Stimulated activated CD4-positive, alpha-beta T cell treated with anti-CD3 and anti-CD28 coated beads, TNF-alpha, amount 100 ng/mL, for 24 hours (primary cell): ENCODE measurements around the gene CNGB1.
"Not testable (repeated sequence)": the region's sequence is repeated elsewhere in the genome, so short reads cannot be mapped to it uniquely, and the experiment has no call there.

Experiments used
- DNase-seq, 3 experiments: peaks; one replicate each; pipeline ENCODE4 v3.0.0-alpha.2; 2020; ENCODE audit warnings: low read depth in 3 of 3

Gene CNGB1

GRCh38 chr16:57929250-57929649, 41.7 kb downstream of the CNGB1 start:
- DNase-seq = no peak

GRCh38 chr16:57926041-57926440, 44.9 kb downstream of the CNGB1 start:
- DNase-seq = no peak

- DNase-seq = no peak
These were observed 45.6 kb downstream of the CNGB1 start for GRCh38 chr16:57925310-57925709.

- DNase-seq = no peak
These were observed 46.4 kb downstream of the CNGB1 start for GRCh38 chr16:57924514-57924913.

- no peak for DNase-seq
These were observed 47.1 kb downstream of the CNGB1 start for GRCh38 chr16:57923841-57924240.

GRCh38 chr16:57923418-57923817, 47.5 kb downstream of the CNGB1 start:
- no peak for DNase-seq

- DNase-seq = no peak
These were observed 50.1 kb downstream of the CNGB1 start for GRCh38 chr16:57920880-57921229.

GRCh38 chr16:57920215-57920879, 50.6 kb downstream of the CNGB1 start:
- DNase-seq = no peak

GRCh38 chr16:57918994-57919393, 51.9 kb downstream of the CNGB1 start:
- no peak for DNase-seq

GRCh38 chr16:57918444-57918843, 52.5 kb downstream of the CNGB1 start:
- no peak for DNase-seq

GRCh38 chr16:57917929-57918328, 53.0 kb downstream of the CNGB1 start:
- DNase-seq = not testable (repeated sequence)

- DNase-seq = not testable (repeated sequence)
These were observed 53.4 kb downstream of the CNGB1 start for GRCh38 chr16:57917489-57917888.

GRCh38 chr16:57916735-57917438, 54.0 kb downstream of the CNGB1 start:
- DNase-seq = no peak

GRCh38 chr16:57915811-57916488, 55.0 kb downstream of the CNGB1 start:
- DNase-seq = no peak

GRCh38 chr16:57915267-57915666, 55.7 kb downstream of the CNGB1 start:
- no peak for DNase-seq

- DNase-seq = no peak
These were observed 56.4 kb downstream of the CNGB1 start for GRCh38 chr16:57914244-57915173.

GRCh38 chr16:57912529-57913260, 58.2 kb downstream of the CNGB1 start:
- no peak for DNase-seq

GRCh38 chr16:57911743-57912142, 59.2 kb downstream of the CNGB1 start:
- DNase-seq = no peak

GRCh38 chr16:57910696-57911095, 60.2 kb downstream of the CNGB1 start:
- no peak for DNase-seq

- DNase-seq = no peak
These were observed 62.4 kb downstream of the CNGB1 start for GRCh38 chr16:57908409-57908987.
